HK-2 (cell line): ENCODE results near the gene TNFRSF13B.
"Not testable (repeated sequence)": the region's sequence is repeated elsewhere in the genome, so short reads cannot be mapped to it uniquely, and the experiment has no call there.

ENCODE experiments used
- DNase-seq: peaks from one replicate; pipeline ENCODE4 v3.0.0-alpha.2; 2018; ENCODE audit not compliant: unreplicated experiment

TNFRSF13B gene

DNA sequence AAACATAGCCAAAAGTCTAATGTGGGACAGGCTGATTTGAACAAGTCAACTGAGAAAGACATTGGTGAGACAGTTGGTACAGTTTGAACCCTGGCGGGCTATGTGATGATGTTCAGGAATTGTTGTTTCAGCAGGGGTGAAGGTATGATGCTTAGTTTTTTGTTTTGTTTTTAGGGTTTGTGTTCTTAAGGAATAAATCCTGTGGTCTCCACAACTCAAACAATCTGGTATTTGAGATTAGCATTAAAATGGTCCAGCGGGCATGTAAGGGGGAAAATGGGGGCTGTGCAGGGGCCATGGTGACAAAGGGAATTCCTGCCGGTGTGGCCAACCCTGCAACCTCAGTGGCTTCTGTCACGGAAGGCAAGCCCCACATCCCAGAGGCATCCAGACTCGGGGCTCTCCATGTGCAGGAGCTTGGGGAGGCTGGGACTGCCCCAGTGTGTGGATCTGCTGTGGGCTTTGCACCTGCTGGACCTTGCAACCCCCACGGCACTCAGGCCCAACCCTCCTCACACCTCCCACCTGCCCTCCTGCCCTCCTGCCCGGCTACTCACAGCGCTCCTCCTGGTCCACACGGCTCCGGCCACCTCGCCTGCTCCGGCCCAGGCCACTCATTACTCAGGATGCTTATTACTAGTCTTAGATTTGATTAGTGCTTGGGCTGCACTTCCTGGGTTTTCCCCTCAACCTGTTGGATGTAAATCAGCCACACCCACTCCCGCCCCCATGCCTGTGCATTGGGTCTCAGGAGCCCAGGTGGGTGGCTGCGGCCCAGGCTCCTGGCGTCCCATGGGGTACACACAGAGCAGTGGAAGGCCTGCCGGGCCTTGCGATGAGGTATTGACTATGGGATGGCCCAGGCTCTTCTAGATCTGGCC, at the start of gene TNFRSF13B:
Gene TNFRSF13B, minus strand, starts transcription at position 661 of the 881 bp plus-strand sequence. Its CDS starts 43 bp downstream, at position 618.
- no peak for DNase-seq

DNA sequence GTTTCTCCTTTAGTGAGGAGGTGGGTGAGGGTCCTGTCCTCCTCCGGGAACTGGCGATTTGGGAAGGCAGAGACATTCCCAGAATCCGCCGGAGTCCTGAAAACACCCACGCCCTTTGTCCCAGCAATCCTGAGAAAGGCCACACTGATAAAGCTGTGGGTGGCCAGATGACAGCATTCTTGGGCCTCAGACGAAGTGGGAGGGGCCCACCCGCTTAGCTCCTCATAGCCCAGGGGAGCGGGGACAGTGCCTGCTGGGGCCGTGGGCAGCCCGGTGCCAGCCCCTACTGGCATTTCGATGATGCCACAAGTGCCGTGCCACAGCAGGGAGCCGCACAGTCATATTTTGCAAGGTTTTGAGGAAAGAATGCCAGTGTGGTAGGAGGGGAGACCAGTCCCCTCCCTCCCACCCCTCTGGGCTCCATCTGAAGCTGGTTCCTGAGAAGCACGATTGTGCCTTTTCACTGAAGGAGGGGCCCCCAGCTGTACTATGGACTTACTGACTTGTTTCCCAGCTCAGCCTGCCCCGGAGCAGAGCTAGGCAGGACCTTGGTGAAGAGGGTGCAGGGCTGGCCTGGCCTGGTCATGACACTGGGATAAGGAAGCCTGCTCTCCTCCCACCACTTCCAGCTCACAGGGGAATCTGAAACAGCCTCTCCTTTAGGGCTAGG, 49.4 kb upstream of the TNFRSF13B start:
- no peak for DNase-seq

DNA sequence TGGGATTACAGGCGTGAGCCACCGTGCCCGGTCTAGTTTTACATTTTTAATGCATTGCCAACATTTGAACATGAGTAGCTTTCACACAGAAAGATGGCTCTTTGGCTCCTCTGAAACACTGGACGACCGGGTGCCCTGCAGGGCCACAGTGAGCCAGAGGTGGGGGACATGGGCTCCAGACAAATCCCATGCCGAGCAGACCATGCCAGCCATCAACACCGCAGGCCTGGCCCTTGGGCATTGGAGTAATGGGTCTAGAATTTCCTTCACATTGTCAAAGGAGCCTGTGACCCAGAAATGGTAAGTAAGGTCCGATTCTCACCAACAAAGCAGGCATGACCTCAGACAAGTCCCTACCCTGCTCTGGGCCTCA, 48.9 kb upstream of the TNFRSF13B start:
- DNase-seq, result no peak

DNA sequence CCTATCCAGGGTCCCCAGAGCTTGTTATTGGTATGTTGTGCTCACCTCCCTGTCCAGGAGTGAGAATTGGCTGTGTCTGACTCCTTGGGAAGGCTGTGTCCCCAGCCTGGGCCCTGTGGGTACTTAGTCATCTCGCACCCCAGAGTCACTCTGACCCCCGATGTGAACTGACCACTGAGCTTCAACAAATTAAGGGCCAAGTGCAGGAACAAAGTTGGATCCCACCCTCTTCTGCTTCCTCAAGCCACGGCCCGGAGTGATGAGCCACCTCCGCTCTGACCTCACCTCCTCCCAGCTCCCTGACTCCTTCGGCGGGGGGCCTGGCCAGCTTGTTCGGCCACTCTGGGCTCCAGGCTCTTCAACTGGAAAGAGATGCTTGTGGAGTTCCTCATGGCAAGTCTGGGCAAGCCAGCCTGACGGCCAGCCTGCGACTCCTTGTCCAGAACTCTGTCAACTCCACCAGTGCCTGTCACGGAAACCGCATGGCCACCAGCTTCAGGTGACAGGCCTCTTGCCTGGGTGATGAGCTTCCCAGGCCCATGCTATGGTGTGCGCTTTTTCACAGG, 48.1 kb upstream of the TNFRSF13B start:
- DNase-seq, result no peak

DNA sequence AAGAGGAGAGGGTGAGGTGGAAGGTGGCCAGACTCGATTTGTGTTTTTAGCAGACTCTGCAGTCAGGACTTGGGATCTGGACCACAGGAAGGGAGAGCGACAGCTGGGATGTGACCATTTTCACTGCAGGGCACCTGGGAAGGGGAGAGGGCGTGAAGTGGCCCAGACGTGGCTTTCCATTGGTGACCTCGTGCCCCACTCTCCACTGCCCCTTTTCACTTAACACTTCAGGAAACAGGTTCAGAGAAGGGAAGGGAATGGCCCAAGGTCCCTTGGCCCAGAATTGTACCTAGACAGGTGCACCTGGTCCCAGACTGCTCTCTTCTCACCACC, 47.5 kb upstream of the TNFRSF13B start:
- no peak for DNase-seq

DNA sequence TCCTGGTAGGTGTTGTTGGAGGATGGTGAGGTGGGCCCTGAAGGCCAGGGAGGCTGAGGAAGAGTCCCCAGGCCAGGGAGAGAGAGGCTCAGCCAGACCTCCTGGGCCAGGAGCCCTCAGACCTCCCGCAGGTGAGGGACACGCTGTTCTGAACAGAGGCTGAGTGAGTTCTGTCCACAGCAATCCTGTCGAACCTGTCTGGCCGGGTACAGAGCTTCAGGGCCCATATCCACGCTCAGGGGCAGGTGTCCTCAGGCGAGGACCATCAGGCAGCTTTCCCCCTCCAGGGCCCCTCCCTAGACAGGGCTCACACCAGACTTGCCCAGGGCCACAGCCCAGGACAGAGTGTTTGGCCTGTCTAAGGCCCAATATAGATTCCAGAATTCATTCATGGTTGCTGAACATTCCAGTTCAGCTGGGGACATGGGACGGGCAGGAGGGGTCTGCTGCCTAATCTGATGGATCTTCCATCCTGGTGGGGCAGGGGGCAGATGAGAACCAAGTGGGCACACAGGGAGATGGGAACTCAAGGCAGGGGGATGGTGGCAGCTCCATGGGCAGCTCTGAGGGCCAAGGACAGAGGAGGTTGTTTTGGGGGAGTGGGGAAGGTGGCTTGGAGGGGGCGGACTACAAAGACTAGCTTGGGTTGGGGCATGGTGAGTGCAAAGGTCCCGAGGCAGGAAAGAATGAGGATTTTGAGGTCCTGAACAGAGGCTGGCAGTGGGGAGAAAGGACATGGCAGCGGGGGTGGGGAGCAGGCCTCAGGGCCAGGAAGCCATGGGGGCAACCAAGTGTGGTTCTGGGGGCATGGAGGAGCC, 46.9 kb upstream of the TNFRSF13B start:
- no peak for DNase-seq

DNA sequence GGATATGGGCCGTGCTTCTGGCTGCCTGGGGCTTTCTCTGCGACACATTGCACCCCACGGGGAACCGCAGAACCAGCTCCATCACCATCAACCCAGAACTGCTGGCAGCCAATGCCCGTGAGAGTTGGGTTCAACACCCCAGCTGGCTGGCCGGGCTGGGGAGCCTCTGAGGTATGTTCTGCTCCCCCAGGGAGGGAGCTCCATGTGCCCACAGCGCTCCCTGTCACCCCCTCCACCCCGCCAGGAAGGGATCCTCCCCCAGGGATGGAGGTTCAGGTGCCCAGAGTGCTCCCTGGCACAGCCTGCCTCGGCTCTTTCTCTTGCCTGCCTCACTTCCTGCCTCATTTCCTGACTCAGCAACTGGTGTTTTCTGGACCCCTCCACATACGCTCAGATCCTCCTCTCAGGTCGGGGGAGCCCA, 46.1 kb upstream of the TNFRSF13B start:
- no peak for DNase-seq

DNA sequence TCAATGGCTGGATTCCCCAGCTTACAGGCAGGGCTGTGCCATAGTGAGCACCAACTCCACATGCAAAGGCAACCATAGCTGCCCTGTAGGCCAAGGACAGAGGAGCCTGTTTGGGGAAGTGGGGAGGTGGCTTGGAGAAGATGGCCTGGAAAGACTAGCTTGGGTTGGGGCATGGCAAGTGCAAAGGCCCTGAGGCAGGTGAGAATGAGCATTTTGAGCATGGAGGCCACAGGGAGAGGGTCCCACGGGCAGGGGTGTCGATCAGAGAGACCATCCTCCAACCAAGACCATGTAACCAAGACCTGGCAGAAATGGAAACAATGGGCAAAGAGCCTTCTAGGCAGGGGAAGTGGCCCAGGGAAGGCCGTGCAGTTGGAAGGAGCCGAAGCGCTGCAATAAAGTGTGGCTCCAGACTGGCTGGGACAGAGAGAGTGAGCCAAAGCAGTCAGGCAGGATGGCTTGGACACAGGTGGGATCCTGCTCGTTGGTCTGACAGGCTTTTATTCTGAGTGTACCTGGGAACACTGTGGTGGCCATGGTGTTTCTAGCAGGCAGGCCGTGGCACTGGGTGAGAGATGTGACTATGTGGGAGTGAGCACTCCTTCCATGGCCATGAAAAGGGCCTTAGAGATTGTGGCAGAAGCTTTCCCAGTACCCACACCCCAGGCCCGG, 45.6 kb upstream of the TNFRSF13B start:
- no peak for DNase-seq

DNA sequence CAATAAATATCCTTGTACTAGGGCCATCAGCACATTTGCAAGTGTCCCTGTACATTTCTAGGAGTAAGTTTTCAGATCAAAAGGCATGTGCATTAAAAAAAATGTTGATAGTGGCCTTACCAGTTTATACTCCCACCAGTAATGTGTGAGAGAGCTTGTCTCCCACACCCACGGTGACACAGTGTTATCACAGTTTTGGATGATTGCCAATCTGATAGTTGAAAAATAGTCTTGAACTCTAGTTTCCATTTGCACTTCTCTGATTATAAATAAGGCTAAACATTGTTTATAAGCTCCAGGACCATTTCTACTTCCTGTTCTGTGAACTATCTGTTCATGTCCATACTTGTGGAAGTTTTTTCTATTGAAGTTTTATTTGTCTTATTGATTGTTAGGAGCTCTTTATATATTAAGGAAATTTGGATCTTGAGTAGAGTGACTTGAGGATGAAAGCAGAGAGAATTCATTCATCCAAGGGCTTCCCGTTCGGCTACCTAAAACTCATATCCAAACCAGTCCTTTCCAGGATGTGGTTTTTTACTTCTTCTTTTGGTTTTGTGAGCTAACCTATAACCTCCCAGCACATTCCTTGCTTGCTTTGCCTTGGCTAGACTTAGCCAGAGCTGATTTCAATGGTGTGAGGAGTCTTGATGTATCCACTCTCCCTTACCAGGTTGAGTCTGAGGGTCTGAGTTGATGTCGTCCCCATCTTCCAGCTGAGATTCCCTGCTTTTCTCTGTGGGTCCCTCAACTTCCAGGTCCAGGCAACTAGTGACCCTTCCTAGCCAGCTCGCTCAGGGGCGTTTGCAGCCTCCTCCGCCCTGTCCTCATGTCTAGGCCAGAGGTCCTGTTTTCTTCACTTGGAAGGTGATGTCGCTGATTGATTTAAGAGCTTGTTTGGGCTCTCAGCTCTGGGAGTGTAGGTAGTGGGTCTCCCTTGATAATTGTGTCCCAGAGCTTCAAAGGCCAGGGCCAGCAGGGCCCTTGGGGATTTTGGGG, 44.6 kb upstream of the TNFRSF13B start:
- not testable (repeated sequence) for DNase-seq

DNA sequence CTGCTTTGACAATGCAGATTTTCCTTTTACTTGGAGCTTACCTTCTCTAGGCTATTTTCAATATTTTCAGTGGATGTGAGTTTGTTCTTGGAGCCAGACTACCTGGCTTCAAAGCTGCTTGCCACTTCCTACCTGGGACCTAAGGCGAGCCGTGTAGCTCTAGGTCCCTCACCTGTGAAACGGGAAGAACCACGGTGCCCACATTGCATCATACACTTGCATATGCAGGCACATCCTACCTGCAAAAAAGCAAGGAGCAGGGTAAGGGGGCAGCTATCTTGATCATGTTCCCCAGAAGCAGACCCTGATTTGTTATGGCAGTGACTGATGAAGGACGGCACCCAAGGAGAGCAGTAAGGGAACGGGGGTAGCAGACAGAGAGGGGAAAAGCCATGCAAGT, 43.3 kb upstream of the TNFRSF13B start:
- DNase-seq, result no peak

DNA sequence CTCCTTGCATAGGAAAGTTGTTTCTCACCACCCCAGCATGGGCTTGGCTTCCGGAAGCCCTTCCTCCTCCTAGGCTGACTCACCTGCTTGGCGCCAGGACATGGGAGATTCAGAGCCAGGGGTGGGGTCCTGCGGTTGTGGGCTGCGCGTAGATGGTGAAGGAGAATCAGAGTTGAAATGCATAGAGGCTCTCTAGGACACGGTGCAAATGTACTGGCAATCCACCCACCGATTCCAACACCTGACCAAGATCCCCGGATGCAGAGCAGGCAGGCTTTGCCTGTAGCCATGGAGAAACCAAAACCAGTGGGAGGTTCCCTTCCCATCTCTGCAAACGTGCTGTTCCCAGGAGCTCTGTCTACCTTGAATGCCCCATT, 42.8 kb upstream of the TNFRSF13B start:
- peak; percentile 39 for DNase-seq

DNA sequence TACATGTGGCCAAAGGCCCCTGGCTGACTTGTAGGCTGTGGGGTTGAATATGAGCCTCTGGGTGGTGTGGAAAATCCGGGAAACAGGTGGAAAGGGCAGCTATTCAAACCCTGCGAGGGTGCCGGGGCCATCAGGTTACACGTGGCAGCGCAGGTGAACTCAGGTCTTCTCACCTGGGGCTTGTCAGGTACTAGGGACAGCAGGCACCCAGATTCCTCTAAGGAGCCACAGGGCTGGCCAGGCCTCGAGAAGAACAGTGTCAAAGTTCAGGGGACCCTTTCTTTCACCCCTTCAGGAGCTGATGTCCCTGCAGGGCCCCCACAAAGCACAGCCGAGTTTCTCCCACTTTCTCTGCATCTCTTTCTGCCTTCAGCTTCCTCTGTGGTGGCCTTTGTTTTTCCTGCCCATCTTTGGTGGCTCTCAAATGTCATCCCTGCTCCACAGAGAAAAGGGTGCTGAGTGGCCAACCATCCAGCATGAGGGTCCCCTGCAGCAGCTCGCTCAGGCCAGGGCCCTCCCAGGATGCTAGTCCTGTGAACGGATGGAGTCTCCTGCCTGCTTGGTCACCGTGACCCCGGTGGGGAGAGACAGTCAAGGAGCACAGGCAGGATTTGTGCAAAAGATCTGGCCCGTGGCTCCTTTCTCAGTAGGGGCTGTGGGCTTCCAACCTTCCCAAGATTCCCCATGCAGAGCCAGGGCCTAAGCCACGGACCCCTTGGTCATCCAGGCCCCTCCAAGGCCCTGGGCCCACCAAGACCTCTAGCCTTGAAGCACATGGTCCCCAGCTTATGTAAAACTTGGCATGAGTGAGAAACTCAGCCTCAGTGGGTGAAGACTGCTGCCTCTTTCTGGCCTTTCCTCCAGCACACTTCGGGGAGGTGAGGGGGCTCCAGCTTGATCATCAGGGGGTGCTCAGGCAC, 42.2 kb upstream of the TNFRSF13B start:
- not testable (repeated sequence) for DNase-seq

DNA sequence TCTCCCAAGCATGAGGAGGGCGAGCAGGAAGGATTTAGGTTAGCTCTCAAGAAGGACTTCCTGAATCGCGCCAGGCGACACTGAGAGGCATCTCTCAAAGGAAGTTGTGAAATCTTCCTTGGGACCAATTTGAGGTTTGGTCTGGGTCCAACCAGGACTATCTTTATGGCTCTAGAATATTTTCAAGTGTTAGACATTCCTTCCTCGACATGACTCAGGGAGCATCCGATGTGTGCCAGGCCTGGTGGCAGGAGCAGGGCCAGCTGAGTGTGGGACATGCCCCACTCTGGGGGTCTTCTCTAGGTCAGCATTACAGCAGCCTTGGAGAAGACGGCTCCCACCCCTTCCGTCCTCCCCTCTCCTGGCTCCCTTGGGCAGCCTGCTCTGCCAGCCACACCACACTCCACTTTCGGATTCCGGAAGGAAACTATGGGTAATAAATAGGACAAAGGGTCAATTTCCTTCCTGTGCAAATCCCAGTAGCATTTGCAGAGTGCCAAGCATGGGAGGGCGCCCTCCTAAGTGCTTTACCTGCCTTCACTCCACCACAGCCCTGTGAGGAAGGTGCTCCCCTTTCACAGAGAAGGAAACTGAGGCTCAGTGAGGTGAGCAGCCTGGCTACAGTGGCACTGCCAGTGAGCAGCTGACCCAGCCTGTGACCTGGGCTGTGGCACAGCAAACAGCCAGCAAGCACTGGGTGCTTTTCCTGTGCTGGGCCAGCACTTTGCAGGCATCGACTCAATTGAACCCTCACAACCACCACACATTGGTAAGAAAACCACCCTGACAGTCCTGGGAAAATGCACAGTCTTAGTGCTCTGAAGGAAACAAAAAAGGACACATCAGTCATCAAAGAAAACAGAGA, 39.4 kb upstream of the TNFRSF13B start:
- DNase-seq, result peak; percentile 75

DNA sequence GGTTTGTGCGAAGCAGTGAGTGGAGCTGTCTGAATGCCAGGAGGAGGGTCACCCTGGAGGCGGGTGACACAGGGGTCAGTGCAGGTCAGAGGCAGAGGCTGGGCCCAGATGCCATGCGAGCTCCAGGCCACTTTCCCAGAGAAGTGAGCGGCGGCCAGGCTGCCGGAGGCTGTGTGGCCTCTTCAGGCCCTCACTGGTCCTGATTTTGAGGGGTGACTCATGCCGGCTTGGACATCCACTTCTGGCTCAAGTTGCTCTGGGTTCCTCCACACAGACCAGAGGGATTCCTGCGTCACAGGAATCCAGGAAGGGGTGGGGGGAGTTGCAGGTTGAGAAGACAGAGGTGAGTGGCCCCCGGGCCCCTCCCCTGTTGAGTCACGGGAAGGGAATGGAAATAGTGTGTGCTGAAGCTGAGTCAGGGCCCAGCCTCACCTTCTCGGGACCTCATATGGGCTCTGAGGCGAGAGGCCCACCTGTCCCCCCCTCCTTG, 38.7 kb upstream of the TNFRSF13B start:
- not testable (repeated sequence) for DNase-seq

DNA sequence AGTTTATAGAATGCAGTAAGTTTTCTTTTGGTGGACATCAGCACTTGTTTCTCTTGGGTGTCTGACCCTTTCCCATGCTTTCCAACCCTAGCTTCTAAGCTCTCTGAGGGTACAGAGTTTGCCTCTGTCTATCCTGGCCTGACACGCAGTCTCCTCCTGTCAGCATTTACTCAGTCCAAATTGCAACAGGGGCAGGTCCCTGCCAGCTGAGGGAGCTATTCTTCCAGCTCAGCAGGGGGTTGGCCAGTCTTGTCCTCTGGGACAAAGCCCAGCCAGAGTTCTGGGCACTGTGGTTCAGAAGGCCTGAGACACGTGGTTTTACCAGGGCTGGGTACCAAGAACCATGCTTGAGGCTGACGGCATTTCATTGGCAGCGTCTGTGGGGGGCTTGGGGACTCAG, 38.1 kb upstream of the TNFRSF13B start:
- DNase-seq, result not testable (repeated sequence)

DNA sequence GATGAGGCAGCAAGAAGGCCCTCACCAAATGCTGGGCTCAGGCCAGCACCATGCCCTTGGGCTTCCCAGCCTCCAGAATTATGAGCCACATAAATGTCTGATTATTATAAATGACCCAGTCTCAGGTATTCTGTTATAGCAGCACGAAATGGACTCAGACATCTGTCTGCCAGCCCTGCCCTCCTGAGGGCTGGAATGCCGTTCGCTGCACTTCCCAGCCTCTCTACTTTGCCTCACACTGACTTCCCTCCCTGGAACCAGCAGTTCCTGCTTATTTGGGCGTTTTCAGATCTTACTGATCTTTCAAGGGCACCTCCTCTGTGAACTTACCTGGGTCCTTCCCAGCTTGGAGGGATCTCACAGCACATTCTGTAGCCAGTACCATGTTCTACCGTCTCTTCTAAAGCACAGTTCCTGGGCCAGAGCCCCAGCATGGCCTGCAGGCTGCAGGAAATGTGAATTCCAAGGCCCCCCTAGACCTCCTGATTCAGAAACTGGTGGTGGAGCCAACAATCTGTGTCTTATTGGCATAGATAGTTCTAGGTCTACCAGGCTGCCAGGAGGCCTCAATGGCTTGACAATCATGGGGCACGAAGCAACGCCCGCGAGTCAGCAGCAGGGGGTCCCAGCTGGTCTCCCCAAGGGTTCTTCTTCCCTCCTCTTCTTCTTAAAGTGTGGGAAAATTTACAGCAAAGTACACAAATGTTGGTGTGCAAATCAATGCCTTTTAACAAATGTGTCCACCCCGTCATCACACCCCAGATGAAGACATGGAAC, 36.9 kb upstream of the TNFRSF13B start:
- not testable (repeated sequence) for DNase-seq

DNA sequence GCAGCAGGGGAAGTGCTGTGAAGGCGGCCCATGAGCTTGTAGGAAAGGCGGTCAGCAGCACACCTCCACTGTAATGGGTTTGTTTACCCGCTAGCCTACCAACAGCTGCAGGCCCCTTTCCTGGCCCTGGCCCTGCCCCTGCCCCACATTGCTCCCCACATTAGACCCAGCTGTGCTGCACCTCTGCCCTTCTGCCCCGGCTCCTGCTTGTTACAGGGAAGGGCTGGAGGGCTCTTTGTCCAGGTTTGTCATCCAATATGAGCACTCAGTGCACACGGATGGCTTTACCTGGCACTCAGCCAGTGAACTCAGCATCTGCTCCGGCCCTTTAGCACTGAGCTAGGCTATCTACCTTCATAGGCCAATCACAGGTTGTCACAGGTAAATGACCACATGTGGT, 36.0 kb upstream of the TNFRSF13B start:
- DNase-seq, result not testable (repeated sequence)
